Left ventricle myocardium inferior (tissue), 1 donor: Measurements from ENCODE around the gene OVCA2. TPM values are rescaled to one million over a fixed set of nuclear protein-coding genes. Genes with fewer than 3 reads are reported as not detected.

ENCODE experiments used
- DNase-seq: peaks from one replicate; pipeline ENCODE4 v3.0.0-alpha.2; 2020
- H3K27ac ChIP-seq: fragments of 200-600 bp; replicated peaks from 2 replicates; pipeline ENCODE4 v1.8.0; 2021
- H3K27me3 ChIP-seq: fragments of 200-600 bp; 2 replicates; pipeline ENCODE4 v1.8.0; 2021; ENCODE audit warnings: low read depth
- H3K36me3 ChIP-seq: fragments of 200-600 bp; 2 replicates; pipeline ENCODE4 v1.8.0; 2021
- H3K4me1 ChIP-seq: fragments of 200-600 bp; 2 replicates; pipeline ENCODE4 v1.8.0; 2021
- H3K4me3 ChIP-seq: fragments of 200-600 bp; 2 replicates; pipeline ENCODE4 v1.8.0; 2021; ENCODE audit warnings: mild to moderate bottlenecking, moderate library complexity
- H3K9me3 ChIP-seq: fragments of 200-600 bp; replicated peaks from 2 replicates; pipeline ENCODE4 v1.8.0; 2021
- CTCF ChIP-seq: fragments of 200-600 bp; IDR thresholded peaks from 2 replicates; pipeline ENCODE4 v1.8.0; 2021; ENCODE audit warnings: antibody characterized with exemption, mild to moderate bottlenecking, borderline replicate concordance
- intact Hi-C: fragments of 100-400 bp; cut with micrococcal nuclease; formaldehyde crosslinking; loops from one replicate; pipeline ENCODE4 v1.11.0; 2022
- total RNA-seq: library from RNA; stranded (reverse); fragmentation: NEBNext Ultra II Directional; extraction: Animal tissue kit (Norgen Biotek cat#: 25700); gene quantifications from one replicate; pipeline ENCODE4 v1.2.1, GENCODE V29; 2021
- donor health status: DM: no; HTN: yes; CAD: no; lungs with severe emphysema.

OVCA2 gene
- total RNA-seq, 1 donor from 2014 or later = 16.6 TPM

- TF ChIP-seq CTCF = no peak
- Histone ChIP-seq H3K27me3 (peaks cover 55% of the 10 kb centered on the region), H3K9me3 (no peaks in the 10 kb centered on the region), H3K36me3 (no peaks in the 10 kb centered on the region), H3K4me1 (peaks cover 68% of the 10 kb centered on the region), H3K4me3 (no peak overlapping the region), H3K27ac (no peak overlapping the region)
- no peak for DNase-seq
- intact Hi-C loops = loop anchor here (10.0 kb wide), 1 partner anchor 113 kb away; no protein-coding TSS in a partner anchor
Measured at GRCh38 chr17:2027528-2028233, 14.1 kb upstream of the OVCA2 start.

- Histone ChIP-seq H3K4me1 (peaks cover 67% of the 10 kb centered on the region), H3K27ac (no peak overlapping the region), H3K4me3 (no peak overlapping the region), H3K36me3 (no peaks in the 10 kb centered on the region), H3K27me3 (peaks cover 53% of the 10 kb centered on the region), H3K9me3 (no peaks in the 10 kb centered on the region)
- TF ChIP-seq CTCF = no peak
- DNase-seq = no peak
- intact Hi-C loops = loop anchor here (10.0 kb wide), 1 partner anchor 113 kb away; no protein-coding TSS in a partner anchor
Measured at GRCh38 chr17:2028234-2028614, 13.6 kb upstream of the OVCA2 start.

DNA sequence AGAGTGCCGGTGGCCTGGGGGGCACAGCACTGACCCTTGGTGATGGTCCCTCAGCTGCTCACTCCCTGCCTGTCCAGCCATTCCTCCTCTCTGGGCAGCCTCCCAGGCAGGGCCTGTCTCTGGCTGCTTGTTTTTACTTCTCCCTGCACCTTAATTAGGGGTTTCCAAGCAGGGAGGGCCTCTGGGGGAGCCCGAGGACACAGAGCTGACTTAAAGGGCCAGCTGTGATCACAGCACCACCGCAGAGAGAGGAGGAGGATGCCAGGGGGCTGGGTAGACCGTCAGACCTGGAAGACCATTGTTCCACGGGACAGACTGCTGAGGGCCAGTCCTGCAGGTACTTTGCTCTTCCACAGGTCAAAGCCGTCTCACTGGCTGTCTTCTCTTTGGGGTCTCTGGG lies 13.1 kb upstream of the OVCA2 start:
- peaks cover 4% of the 10 kb centered on the region for H3K36me3 ChIP-seq
- H3K27ac ChIP-seq = no peak overlapping the region
- no peak for TF ChIP-seq CTCF
- intact Hi-C loops = loop anchor here (10.0 kb wide), 1 partner anchor 114 kb away; no protein-coding TSS in a partner anchor
- H3K9me3 ChIP-seq = no peaks in the 10 kb centered on the region
- DNase-seq = no peak
- peaks cover 52% of the 10 kb centered on the region for H3K27me3 ChIP-seq
- peaks cover 65% of the 10 kb centered on the region for H3K4me1 ChIP-seq
- H3K4me3 ChIP-seq = no peak overlapping the region

DNA sequence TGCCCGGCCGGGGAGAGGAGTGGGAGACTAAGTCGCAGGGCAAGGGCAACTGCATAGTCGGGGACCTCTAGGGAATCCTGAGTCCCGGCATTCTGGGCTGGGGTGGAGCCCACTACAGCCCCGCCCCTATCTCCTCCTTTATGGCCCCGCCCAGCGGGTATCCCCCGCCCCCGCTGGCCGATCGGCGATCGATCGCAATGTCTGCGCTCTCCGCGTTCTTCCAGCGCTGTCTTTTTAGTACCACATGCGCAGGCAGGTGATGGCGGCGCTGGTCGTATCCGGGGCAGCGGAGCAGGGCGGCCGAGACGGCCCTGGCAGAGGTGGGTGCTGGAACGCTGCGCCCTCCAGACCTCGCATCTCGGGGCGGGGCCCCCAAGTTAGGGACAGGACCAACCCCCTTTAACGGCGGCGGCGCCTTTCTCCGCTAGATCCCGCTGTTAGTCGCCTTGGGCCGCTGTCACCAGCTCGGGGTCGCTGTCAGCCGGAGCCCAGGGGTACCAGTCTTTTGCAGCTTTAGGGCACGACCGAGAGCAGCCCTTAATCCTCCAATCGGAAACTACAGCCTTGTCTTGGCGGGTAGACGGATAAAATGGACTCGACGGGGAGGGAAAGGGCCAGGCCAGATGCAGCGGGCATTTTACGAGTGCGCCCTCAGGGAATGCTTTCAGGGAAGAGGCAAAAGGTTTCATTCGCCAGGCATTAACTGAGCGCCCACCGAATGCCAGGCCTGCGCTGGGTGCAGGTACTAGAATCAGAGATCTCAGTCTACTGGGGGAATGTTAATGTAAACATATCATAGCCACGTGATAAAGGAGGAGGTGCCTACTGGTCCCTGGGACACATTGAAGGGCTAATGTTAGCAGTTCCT lies 11.7 kb upstream of the OVCA2 start, which contains the start of gene DPH1:
TSS of gene DPH1 (plus strand) at position 243 of the 868 bp plus-strand sequence. CDS start at position 260, 17 bp downstream.
- Histone ChIP-seq H3K36me3 (peaks cover 5% of the 10 kb centered on the region), H3K4me1 (peaks cover 51% of the 10 kb centered on the region), H3K9me3 (no peaks in the 10 kb centered on the region), H3K4me3 (peak within 1 kb of the TSS; percentile 98), H3K27me3 (peaks cover 38% of the 10 kb centered on the region), H3K27ac (peak within 1 kb of the TSS; percentile 78)
- DNase-seq = peak; percentile 87
- no peak for TF ChIP-seq CTCF
- intact Hi-C loops = loop anchor here (10.0 kb wide), 1 partner anchor 115 kb away; no protein-coding TSS in a partner anchor

DNA sequence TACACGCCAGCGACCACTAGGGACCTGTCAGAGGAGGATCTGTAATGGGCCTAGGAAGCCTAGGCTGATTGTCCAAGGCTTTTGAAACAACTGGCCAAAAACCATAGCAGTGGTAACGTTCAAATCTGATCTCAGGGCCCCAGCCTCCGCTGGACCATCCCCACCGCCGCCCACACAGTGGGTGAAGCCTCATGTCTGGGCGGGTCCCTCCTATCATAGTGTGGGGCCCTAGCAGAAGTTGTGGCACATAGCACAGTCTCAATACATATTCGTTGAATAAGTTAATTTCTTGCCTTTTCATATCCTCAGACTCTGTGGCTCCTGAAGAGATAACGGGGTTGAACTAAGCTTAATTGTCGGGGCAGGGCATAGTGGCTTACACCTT lies 11.1 kb upstream of the OVCA2 start:
- intact Hi-C loops = no loop called here

More for the DNA sequence above, 11.1 kb upstream of the OVCA2 start:
- Histone ChIP-seq H3K4me1 (peaks cover 45% of the 10 kb centered on the region), H3K9me3 (no peaks in the 10 kb centered on the region), H3K27ac (peak overlapping the region; percentile 78), H3K4me3 (peak overlapping the region; percentile 98), H3K27me3 (peaks cover 31% of the 10 kb centered on the region), H3K36me3 (peaks cover 8% of the 10 kb centered on the region)
- TF ChIP-seq CTCF = peak; percentile 45
- DNase-seq = no peak
